Spleen (tissue), 11 donors: ENCODE measurements around the gene PHACTR1. TPM values are rescaled to one million over a fixed set of nuclear protein-coding genes. Genes with fewer than 3 reads are reported as not detected.
"Not testable (repeated sequence)": the region's sequence is repeated elsewhere in the genome, so short reads cannot be mapped to it uniquely, and the experiment has no call there.

Source experiments
- DNase-seq: peaks from one replicate; pipeline ENCODE4 v3.0.0-alpha.2; 2020
- H3K27ac ChIP-seq, 8 donors: fragments of 200-600 bp; sonication (generic) in 7 of 8; 1 replicate in 4 of 8; 2 replicates in 4 of 8; pipeline versions ENCODE4 v1.5.0 to v1.8.0; 2016 to 2021; ENCODE audit warnings: inconsistent platforms in 4 of 8, mild to moderate bottlenecking in 4 of 8, moderate library complexity in 1 of 8
- H3K27me3 ChIP-seq, 7 donors: fragments of 200-600 bp; sonication (generic) in 6 of 7; replicated peaks in 1 of 7; 1 replicate in 4 of 7; 2 replicates in 3 of 7; pipeline versions ENCODE4 v1.5.0 to v1.8.0; 2016 to 2021; ENCODE audit warnings: inconsistent platforms in 3 of 7, mild to moderate bottlenecking in 1 of 7
- H3K36me3 ChIP-seq, 6 donors: fragments of 200-600 bp; sonication (generic) in 5 of 6; 1 replicate in 4 of 6; 2 replicates in 2 of 6; pipeline versions ENCODE4 v1.5.0 to v1.8.0; 2016 to 2021; ENCODE audit warnings: inconsistent platforms in 2 of 6
- H3K4me1 ChIP-seq, 6 donors: fragments of 200-600 bp; sonication (generic) in 5 of 6; 1 replicate in 3 of 6; 2 replicates in 3 of 6; pipeline versions ENCODE4 v1.5.0 to v1.8.0; 2016 to 2021; ENCODE audit warnings: inconsistent platforms in 3 of 6
- H3K4me3 ChIP-seq, 8 donors: fragments of 200-600 bp; sonication (generic) in 7 of 8; 1 replicate in 4 of 8; 2 replicates in 4 of 8; pipeline versions ENCODE4 v1.5.0 to v1.8.0; 2016 to 2021; ENCODE audit warnings: inconsistent platforms in 4 of 8, mild to moderate bottlenecking in 4 of 8, moderate library complexity in 2 of 8
- H3K9me3 ChIP-seq, 8 donors: fragments of 200-600 bp; sonication (generic) in 7 of 8; 1 replicate in 4 of 8; 2 replicates in 4 of 8; pipeline versions ENCODE4 v1.5.0 to v1.8.0; 2016 to 2021; ENCODE audit warnings: inconsistent platforms in 4 of 8
- POLR2A ChIP-seq, 3 donors: fragments of 450-650 bp; IDR thresholded peaks; one replicate each; pipeline ENCODE4 v1.5.1; 2017; ENCODE audit warnings: antibody characterized with exemption in 3 of 3, mild to moderate bottlenecking in 1 of 3
- POLR2AphosphoS5 ChIP-seq, 3 donors: sonication (generic); formaldehyde crosslinking; IDR thresholded peaks; one replicate each; pipeline ENCODE4 v1.5.1; 2017; ENCODE audit warnings: antibody characterized with exemption in 3 of 3
- WGBS, 5 donors: extraction: QIAGEN DNeasy Blood & Tissue Kit in 3 of 5; methylation state at CpG; one replicate each; pipeline versions ENCODE4 v1.1.5 to v1.1.7; 2013 to 2018; 5-methylcytosine and 5-hydroxymethylcytosine counted together
- intact Hi-C: fragments of 100-400 bp; cut with DNase I; formaldehyde crosslinking; loops from one replicate; pipeline ENCODE4 v1.15.0; 2023; ENCODE audit warnings: low total_unique reads
- polyA plus RNA-seq, 3 donors: library from polyadenylated mRNA; stranded (reverse); fragments of 200-250 nt; gene quantifications; one replicate each; pipeline ENCODE4 v1.2.1, GENCODE V29; 2013
- total RNA-seq, 7 donors: library from RNA; depleted of rRNA in 3 of 7; stranded (reverse); fragments of >200 nt in 3 of 7; fragmentation: NEBNext Ultra II Directional in 4 of 7; extraction: Animal tissue kit (Norgen Biotek cat#: 25700) in 4 of 7; gene quantifications; one replicate each; pipeline versions ENCODE4 v1.1.0 to v1.2.1, GENCODE V29; 2016 to 2021
- TF ChIP-seq, protein P1 (sequence below), 11 experiments: fragments of 200-600 bp in 7 of 11; fragments of 450-650 bp in 4 of 11; sonication (generic) in 4 of 11; IDR thresholded peaks in 8 of 11; conservative IDR thresholded peaks in 3 of 11; 1 replicate in 7 of 11; 2 replicates in 4 of 11; pipeline versions ENCODE4 v1.4.0 to v1.8.0; 2016 to 2021; ENCODE audit warnings: antibody characterized with exemption in 11 of 11, inconsistent platforms in 4 of 11, mild to moderate bottlenecking in 1 of 11
- donor health status: healthy with polysubstance abuse.
- donor health status: DM: no; HTN: no; CAD: no; lungs with moderate emphysema.
- donor health status: DM: no; HTN: no; CAD: no.
- donor health status: Bipolar disorder and iron deficiency.
- donor health status: healthy.
- donor health status: DM: no; HTN: no; CAD: no.
- donor health status: DM: yes; HTN: yes; CAD: no.

Gene PHACTR1
- total and polyA plus RNA-seq, 10 donors: 8.5 to 45.3 (median 30.8) TPM

DNA sequence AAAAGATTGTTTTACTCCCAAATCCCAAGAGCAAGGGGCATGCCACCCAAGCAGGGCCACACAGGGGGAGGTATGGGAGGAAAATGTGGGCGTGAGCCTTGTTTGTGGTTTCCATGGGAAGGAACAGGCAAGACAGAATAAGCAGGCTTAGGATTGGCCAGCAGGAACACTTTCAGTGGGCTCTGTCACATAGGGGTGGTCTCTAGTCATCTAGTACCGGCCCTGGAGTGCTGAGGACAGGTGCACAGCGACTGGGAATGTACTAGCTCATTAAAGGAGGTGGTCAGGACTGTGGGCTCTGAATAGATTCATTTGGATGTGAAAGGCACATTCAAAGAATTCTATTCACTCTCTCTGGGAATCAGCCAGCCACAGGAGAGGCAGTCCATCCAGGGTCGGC, 436.2 kb downstream of the PHACTR1 start:
- no peaks in the 10 kb centered on the region for H3K36me3 ChIP-seq
- no peak overlapping the region for H3K27ac ChIP-seq
- WGBS, 5 donors: 86 to 92% (median 89%) methylated on average over 4 of the region's 4 CpGs
- H3K4me1 ChIP-seq: no peaks in the 10 kb centered on the region
- H3K9me3 ChIP-seq: no peaks in the 10 kb centered on the region
- no peaks in the 10 kb centered on the region for H3K27me3 ChIP-seq
- no peak for DNase-seq
- intact Hi-C loops: no loop called here
- H3K4me3 ChIP-seq: no peak overlapping the region
- TF ChIP-seq POLR2A (IDR thresholded peaks at IDR 0.05) (no peak), POLR2AphosphoS5 (IDR thresholded peaks at IDR 0.05) (no peak)
- TF ChIP-seq, protein P1, sequence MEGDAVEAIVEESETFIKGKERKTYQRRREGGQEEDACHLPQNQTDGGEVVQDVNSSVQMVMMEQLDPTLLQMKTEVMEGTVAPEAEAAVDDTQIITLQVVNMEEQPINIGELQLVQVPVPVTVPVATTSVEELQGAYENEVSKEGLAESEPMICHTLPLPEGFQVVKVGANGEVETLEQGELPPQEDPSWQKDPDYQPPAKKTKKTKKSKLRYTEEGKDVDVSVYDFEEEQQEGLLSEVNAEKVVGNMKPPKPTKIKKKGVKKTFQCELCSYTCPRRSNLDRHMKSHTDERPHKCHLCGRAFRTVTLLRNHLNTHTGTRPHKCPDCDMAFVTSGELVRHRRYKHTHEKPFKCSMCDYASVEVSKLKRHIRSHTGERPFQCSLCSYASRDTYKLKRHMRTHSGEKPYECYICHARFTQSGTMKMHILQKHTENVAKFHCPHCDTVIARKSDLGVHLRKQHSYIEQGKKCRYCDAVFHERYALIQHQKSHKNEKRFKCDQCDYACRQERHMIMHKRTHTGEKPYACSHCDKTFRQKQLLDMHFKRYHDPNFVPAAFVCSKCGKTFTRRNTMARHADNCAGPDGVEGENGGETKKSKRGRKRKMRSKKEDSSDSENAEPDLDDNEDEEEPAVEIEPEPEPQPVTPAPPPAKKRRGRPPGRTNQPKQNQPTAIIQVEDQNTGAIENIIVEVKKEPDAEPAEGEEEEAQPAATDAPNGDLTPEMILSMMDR (IDR thresholded peaks at IDR 0.05 in 8 of 11, conservative IDR thresholded peaks at IDR 0.05 in 3 of 11): no peak

DNA sequence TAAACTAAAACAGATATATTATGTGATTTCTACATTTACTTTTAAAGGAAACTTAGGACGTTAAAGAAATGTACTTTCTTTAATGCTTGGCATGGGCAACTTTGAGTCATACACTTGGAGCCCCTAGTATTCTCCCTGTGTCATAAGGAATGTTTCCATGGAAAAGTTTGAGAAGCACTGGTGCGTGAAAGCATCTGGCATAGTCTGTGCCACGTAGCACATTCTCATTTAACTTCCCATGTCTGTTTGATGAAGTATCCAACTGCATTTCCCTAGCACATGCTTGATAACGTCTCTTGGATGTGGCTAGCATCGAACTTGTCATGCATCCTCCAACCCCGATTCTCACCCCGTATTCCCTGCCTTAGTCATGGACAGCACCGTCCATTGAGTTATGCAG, 439.8 kb downstream of the PHACTR1 start:
- Histone ChIP-seq H3K27me3 (no peaks in the 10 kb centered on the region), H3K9me3 (no peaks in the 10 kb centered on the region), H3K4me1 (peaks cover 0 to 6% (median 0%) of the 10 kb centered on the region in 6 donors), H3K4me3 (no peak overlapping the region), H3K36me3 (no peaks in the 10 kb centered on the region), H3K27ac (no peak overlapping the region)
- TF ChIP-seq POLR2AphosphoS5 (IDR thresholded peaks at IDR 0.05) (no peak), POLR2A (IDR thresholded peaks at IDR 0.05) (no peak)
- TF ChIP-seq, protein P1 (IDR thresholded peaks at IDR 0.05 in 8 of 11, conservative IDR thresholded peaks at IDR 0.05 in 3 of 11): no peak
- intact Hi-C loops: no loop called here
- WGBS, 5 donors: 88 to 97% (median 91%) methylated on average over 8 of the region's 8 CpGs
- no peak for DNase-seq

DNA sequence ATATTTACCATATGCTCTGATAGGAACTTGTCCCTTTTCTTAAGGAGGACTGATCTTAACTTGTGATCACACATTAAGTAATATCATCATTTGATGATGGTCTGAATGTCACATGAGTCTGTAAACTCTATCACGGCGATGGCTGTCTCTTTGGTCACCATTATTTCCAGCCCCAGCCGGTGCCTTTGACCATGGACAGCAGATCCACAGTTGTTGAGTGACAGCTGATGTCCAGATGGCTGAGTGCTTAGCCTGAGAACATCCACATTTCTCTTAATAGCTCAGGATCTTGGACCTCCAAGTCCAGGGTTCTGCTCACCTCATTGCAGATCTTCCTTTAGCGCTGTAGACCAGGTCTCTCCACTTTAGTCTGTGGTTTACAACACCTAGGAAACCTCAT, 440.7 kb downstream of the PHACTR1 start:
- TF ChIP-seq, protein P1 (IDR thresholded peaks at IDR 0.05 in 8 of 11, conservative IDR thresholded peaks at IDR 0.05 in 3 of 11): no peak
- TF ChIP-seq POLR2AphosphoS5 (IDR thresholded peaks at IDR 0.05) (no peak), POLR2A (IDR thresholded peaks at IDR 0.05) (no peak)
- WGBS, 5 donors: 92 to 97% (median 95%) methylated on average over 4 of the region's 4 CpGs
- intact Hi-C loops: no loop called here

GRCh38 chr6:13159300-13159699, 442.7 kb downstream of the PHACTR1 start:
- no peak for DNase-seq
- Histone ChIP-seq H3K27ac (no peak overlapping the region), H3K36me3 (no peaks in the 10 kb centered on the region), H3K4me1 (peaks cover 0 to 6% (median 0%) of the 10 kb centered on the region in 6 donors), H3K27me3 (no peaks in the 10 kb centered on the region), H3K4me3 (no peak overlapping the region), H3K9me3 (no peaks in the 10 kb centered on the region)
- intact Hi-C loops: no loop called here
- TF ChIP-seq, protein P1 (IDR thresholded peaks at IDR 0.05 in 8 of 11, conservative IDR thresholded peaks at IDR 0.05 in 3 of 11): no peak
- TF ChIP-seq POLR2AphosphoS5 (IDR thresholded peaks at IDR 0.05) (no peak), POLR2A (IDR thresholded peaks at IDR 0.05) (no peak)
- 47 to 58% (median 51%) methylated on average over 3 of the region's 3 CpGs for WGBS, 5 donors

More for the DNA sequence above, 440.7 kb downstream of the PHACTR1 start:
- Histone ChIP-seq H3K4me3 (no peak overlapping the region), H3K27ac (no peak overlapping the region), H3K36me3 (no peaks in the 10 kb centered on the region), H3K27me3 (no peaks in the 10 kb centered on the region), H3K9me3 (no peaks in the 10 kb centered on the region), H3K4me1 (peaks cover 0 to 6% (median 0%) of the 10 kb centered on the region in 6 donors)
- no peak for DNase-seq

- intact Hi-C loops: not testable (repeated sequence)
These were observed 443.3 kb downstream of the PHACTR1 start for GRCh38 chr6:13159822-13160221.

More at GRCh38 chr6:13159822-13160221, 443.3 kb downstream of the PHACTR1 start:
- not testable (repeated sequence) for H3K4me1 ChIP-seq, H3K9me3 ChIP-seq, H3K27ac ChIP-seq, DNase-seq, H3K27me3 ChIP-seq, H3K36me3 ChIP-seq, H3K4me3 ChIP-seq
- WGBS, 5 donors: 93 to 98% (median 96%) methylated on average over 5 of the region's 5 CpGs
